GM18873 (cell line): Measurements from ENCODE around the gene FBXO34.
"Not testable (repeated sequence)": the region's sequence is repeated elsewhere in the genome, so short reads cannot be mapped to it uniquely, and the experiment has no call there.

Experiments
- ATAC-seq: cut with Tn5 transposase; IDR thresholded peaks from one replicate; pipeline ENCODE4 v1.9.1; 2021; ENCODE audit warnings: mild to moderate bottlenecking, moderate library complexity, moderate number of reproducible peaks; ENCODE audit not compliant: unreplicated experiment, low FRiP score

Gene FBXO34

GRCh38 chr14:55373784-55374705 lies 102.8 kb downstream of the FBXO34 start:
- ATAC-seq, result no peak

- no peak for ATAC-seq
These were observed 103.5 kb downstream of the FBXO34 start for GRCh38 chr14:55374771-55375170.

- ATAC-seq, result no peak
These were observed 106.0 kb downstream of the FBXO34 start for GRCh38 chr14:55377236-55377635.

- no peak for ATAC-seq
These were observed 109.8 kb downstream of the FBXO34 start for GRCh38 chr14:55381040-55381439.

GRCh38 chr14:55381561-55381960 lies 110.3 kb downstream of the FBXO34 start:
- ATAC-seq, result no peak

GRCh38 chr14:55382483-55382882 lies 111.3 kb downstream of the FBXO34 start:
- ATAC-seq, result no peak

GRCh38 chr14:55383056-55383466 lies 111.8 kb downstream of the FBXO34 start:
- ATAC-seq, result not testable (repeated sequence)

GRCh38 chr14:55383541-55384140 lies 112.4 kb downstream of the FBXO34 start:
- ATAC-seq, result no peak

- ATAC-seq, result no peak
These were observed 113.3 kb downstream of the FBXO34 start for GRCh38 chr14:55384536-55384935.

GRCh38 chr14:55386037-55386808 lies 115.0 kb downstream of the FBXO34 start:
- no peak for ATAC-seq

- no peak for ATAC-seq
These were observed 115.9 kb downstream of the FBXO34 start for GRCh38 chr14:55387121-55387520.

- no peak for ATAC-seq
These were observed 116.9 kb downstream of the FBXO34 start for GRCh38 chr14:55388160-55388559.

GRCh38 chr14:55389330-55389729 lies 118.1 kb downstream of the FBXO34 start:
- ATAC-seq, result no peak

GRCh38 chr14:55398679-55399078 lies 127.5 kb downstream of the FBXO34 start:
- ATAC-seq, result no peak

- ATAC-seq, result no peak
These were observed 128.0 kb downstream of the FBXO34 start for GRCh38 chr14:55399183-55399582.

- ATAC-seq, result no peak
These were observed 128.6 kb downstream of the FBXO34 start for GRCh38 chr14:55399852-55400251.

GRCh38 chr14:55401751-55402150 lies 130.5 kb downstream of the FBXO34 start:
- no peak for ATAC-seq
